Measurements from ENCODE around the gene C2orf81.

C2orf81 gene

DNA sequence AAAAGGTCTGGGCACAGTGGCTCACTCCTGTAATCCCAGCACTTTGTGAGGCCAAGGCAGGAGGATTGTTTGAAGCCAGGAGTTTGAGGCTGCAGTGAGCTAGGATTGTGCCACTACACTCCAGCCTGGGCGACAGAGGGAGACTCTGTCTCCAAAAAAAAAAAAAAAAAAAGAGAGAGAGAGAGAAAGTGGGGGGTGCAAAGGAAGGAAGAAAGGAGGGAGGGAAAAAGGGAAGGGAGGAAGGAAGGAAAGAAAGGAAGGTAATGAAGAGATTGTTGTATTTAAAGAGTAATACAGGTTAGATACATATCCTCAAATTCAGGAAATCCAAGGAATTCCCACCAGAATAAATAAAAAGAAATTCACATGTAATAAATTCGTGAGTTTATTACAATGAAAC is 19.5 kb downstream of the C2orf81 start:
- H3K36me3 ChIP-seq (ENCODE audit: control insufficient read depth, insufficient read depth, low read length), result no peaks in the 10 kb centered on the region
- DNase-seq (ENCODE audit: extremely low read depth, insufficient read length), result no peak
- no peak overlapping the region for H3K4me3 ChIP-seq (replicated peaks; ENCODE audit: low read depth, low read length)
- no peaks in the 10 kb centered on the region for H3K27me3 ChIP-seq (replicated peaks; ENCODE audit: control insufficient read depth, insufficient read depth, low read length)
- TF ChIP-seq, protein P1, sequence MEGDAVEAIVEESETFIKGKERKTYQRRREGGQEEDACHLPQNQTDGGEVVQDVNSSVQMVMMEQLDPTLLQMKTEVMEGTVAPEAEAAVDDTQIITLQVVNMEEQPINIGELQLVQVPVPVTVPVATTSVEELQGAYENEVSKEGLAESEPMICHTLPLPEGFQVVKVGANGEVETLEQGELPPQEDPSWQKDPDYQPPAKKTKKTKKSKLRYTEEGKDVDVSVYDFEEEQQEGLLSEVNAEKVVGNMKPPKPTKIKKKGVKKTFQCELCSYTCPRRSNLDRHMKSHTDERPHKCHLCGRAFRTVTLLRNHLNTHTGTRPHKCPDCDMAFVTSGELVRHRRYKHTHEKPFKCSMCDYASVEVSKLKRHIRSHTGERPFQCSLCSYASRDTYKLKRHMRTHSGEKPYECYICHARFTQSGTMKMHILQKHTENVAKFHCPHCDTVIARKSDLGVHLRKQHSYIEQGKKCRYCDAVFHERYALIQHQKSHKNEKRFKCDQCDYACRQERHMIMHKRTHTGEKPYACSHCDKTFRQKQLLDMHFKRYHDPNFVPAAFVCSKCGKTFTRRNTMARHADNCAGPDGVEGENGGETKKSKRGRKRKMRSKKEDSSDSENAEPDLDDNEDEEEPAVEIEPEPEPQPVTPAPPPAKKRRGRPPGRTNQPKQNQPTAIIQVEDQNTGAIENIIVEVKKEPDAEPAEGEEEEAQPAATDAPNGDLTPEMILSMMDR (IDR thresholded peaks at IDR 0.05; ENCODE audit: insufficient read depth, low read length, poor library complexity, severe bottlenecking), result no peak

DNA sequence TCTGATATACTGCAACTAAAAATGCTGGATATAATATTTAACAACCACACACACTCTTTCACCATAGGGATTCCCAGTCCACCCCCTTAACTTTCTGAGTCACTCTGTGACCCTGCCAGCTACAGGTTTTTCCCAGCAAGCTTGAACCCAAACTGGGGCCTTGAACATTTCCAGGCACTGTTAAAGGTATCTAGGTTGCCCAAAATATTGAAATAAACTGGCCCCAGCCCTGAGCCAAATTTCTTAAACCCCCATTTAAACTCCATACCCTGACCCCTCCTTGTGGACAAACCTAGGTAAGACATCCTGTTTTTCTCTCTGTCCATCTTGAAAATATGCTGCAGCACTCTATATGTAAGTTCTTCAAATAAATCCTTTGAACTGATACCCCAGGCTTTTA is 21.6 kb downstream of the C2orf81 start:
- TF ChIP-seq, protein P1 (IDR thresholded peaks at IDR 0.05; ENCODE audit: insufficient read depth, low read length, poor library complexity, severe bottlenecking), result peak; percentile 63
- Histone ChIP-seq H3K36me3 (ENCODE audit: control insufficient read depth, insufficient read depth, low read length) (no peaks in the 10 kb centered on the region), H3K4me3 (replicated peaks; ENCODE audit: low read depth, low read length) (no peak overlapping the region), H3K27me3 (replicated peaks; ENCODE audit: control insufficient read depth, insufficient read depth, low read length) (no peaks in the 10 kb centered on the region)
- DNase-seq (ENCODE audit: extremely low read depth, insufficient read length), result no peak

DNA sequence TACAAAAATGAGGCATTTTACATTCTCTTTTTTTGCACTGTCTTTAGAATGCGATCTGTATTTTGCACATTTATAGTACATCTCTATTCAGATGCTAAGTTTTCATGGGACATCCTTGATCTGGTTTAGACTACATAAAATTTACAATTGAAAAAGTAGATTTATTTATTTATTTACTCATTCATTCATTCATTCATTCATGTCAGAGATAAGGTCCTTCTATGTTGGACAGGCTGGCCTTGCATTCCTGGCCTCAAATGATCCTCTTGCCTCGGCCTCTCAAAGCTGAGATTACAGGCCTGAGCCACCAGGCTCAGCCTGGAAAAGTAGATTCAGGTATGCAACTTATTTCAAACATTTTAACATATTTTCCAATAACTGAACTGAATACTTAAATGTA is 25.3 kb downstream of the C2orf81 start:
- TF ChIP-seq, protein P1 (IDR thresholded peaks at IDR 0.05; ENCODE audit: insufficient read depth, low read length, poor library complexity, severe bottlenecking), result no peak
- DNase-seq (ENCODE audit: extremely low read depth, insufficient read length), result no peak
- Histone ChIP-seq H3K4me3 (replicated peaks; ENCODE audit: low read depth, low read length) (no peak overlapping the region), H3K36me3 (ENCODE audit: control insufficient read depth, insufficient read depth, low read length) (no peaks in the 10 kb centered on the region), H3K27me3 (replicated peaks; ENCODE audit: control insufficient read depth, insufficient read depth, low read length) (no peaks in the 10 kb centered on the region)

DNA sequence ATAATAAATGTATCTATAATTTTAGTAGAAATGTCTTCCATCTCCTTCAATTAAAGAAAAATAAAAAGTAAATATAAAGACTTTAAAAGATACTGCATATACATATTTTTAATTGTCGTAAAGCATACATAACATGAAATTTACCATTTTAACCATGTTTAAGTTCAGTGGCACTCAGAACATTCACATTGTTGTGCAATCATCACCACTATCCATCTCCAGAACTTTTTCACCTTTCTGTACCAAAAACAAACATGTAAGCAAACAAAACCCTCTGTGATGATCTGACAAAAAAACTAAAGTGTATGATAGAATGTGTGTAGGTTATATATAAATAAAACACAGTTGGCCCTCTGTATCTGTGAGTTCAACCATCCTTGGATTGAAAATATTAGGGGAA is 27.9 kb downstream of the C2orf81 start:
- Histone ChIP-seq H3K27me3 (replicated peaks; ENCODE audit: control insufficient read depth, insufficient read depth, low read length) (no peaks in the 10 kb centered on the region), H3K4me3 (replicated peaks; ENCODE audit: low read depth, low read length) (no peak overlapping the region), H3K36me3 (ENCODE audit: control insufficient read depth, insufficient read depth, low read length) (no peaks in the 10 kb centered on the region)
- DNase-seq (ENCODE audit: extremely low read depth, insufficient read length), result no peak
- TF ChIP-seq, protein P1 (IDR thresholded peaks at IDR 0.05; ENCODE audit: insufficient read depth, low read length, poor library complexity, severe bottlenecking), result no peak

DNA sequence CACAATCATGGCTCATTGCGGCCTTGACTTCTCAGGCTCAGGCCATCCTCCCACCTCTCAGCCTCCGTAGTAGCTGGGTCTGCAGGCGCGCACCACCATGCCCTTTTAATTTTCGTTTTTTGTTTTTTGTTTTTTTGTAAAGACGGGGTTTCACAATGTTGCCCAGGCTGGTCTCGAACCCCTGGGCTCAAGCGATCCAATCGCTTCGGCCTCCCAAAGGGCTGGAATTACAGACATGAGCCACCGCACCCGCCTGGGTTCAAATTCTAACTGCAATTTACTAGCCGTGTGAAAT is 29.0 kb downstream of the C2orf81 start:
- no peak overlapping the region for H3K4me3 ChIP-seq (replicated peaks; ENCODE audit: low read depth, low read length)
- TF ChIP-seq, protein P1 (IDR thresholded peaks at IDR 0.05; ENCODE audit: insufficient read depth, low read length, poor library complexity, severe bottlenecking), result no peak

More for the DNA sequence above, 29.0 kb downstream of the C2orf81 start:
- Histone ChIP-seq H3K36me3 (ENCODE audit: control insufficient read depth, insufficient read depth, low read length) (no peaks in the 10 kb centered on the region), H3K27me3 (replicated peaks; ENCODE audit: control insufficient read depth, insufficient read depth, low read length) (no peaks in the 10 kb centered on the region)
- DNase-seq (ENCODE audit: extremely low read depth, insufficient read length), result no peak

Measured in GM06990 (cell line).